ENCODE results near the gene ATP5PF. TPM values are rescaled to one million over a fixed set of nuclear protein-coding genes. Genes with fewer than 3 reads are reported as not detected.
A peak's percentile ranks its signal among the peaks of the same experiment; 100 is the strongest.

The ATP5PF gene
- total and polyA plus RNA-seq, 2 experiments from 2014 or later: 127 to 751 TPM

- Histone ChIP-seq H3K4me1 (ENCODE audit: insufficient read depth) (peaks cover 10% of the 10 kb centered on the region; the same call in 1 of the 2 replicates), H3K9me2 (ENCODE audit: insufficient read depth) (no peaks in the 10 kb centered on the region), H3K4me3 (peak overlapping the region; percentile 97), H3K4me2 (peak overlapping the region; percentile 79), H3K36me3 (ENCODE audit: insufficient read depth) (no peaks in the 10 kb centered on the region), H3K27me3 (ENCODE audit: insufficient read depth) (no peaks in the 10 kb centered on the region), H3K79me2 (replicated peaks; ENCODE audit: insufficient read depth) (peaks cover 87% of the 10 kb centered on the region), H3K27ac (ENCODE audit: low read depth) (peak overlapping the region; percentile 100), H3F3A (replicated peaks; ENCODE audit: low read depth) (no peaks in the 10 kb centered on the region), H4K20me1 (replicated peaks; ENCODE audit: insufficient read depth) (peaks cover 6% of the 10 kb centered on the region; the same call in 1 of the 2 replicates), H2AFZ (peak overlapping the region; percentile 83; the same call in 1 of the 2 replicates)
- H3K27ac Mint-ChIP-seq: peak overlapping the region; percentile 97
- H3K27me3 Mint-ChIP-seq (ENCODE audit: insufficient read depth, low read depth, poor library complexity): peaks cover 11% of the 10 kb centered on the region
- TF ChIP-seq EZH2phosphoT487 (IDR thresholded peaks at IDR 0.05; ENCODE audit: unreplicated experiment) (no peak), CTCF (conservative IDR thresholded peaks at IDR 0.05; ENCODE audit: low read depth in 2 of 2) (no peak), JUNB (IDR thresholded peaks at IDR 0.05; ENCODE audit: unreplicated experiment) (no peak)
- peaks cover 16% of the 10 kb centered on the region for H3K4me1 Mint-ChIP-seq
- no peaks in the 10 kb centered on the region; the same call in 2 of the 3 replicates for H3K36me3 Mint-ChIP-seq (ENCODE audit: low read depth)
- ATAC-seq (peak; percentile 43), DNase-seq (ENCODE audit: low spot score) (peak; percentile 81)
- H3K9me3 Mint-ChIP-seq: no peaks in the 10 kb centered on the region; the same call in 2 of the 3 replicates
- peak overlapping the region; percentile 98 for H3K4me3 Mint-ChIP-seq
Observed at GRCh38 chr21:25735646-25736597, 1.2 kb upstream of the ATP5PF start.

- peaks cover 11% of the 10 kb centered on the region for H3K27me3 Mint-ChIP-seq (ENCODE audit: insufficient read depth, low read depth, poor library complexity)
- H3K4me1 Mint-ChIP-seq: peaks cover 16% of the 10 kb centered on the region
- peaks cover 7% of the 10 kb centered on the region; the same call in 2 of the 3 replicates for H3K36me3 Mint-ChIP-seq (ENCODE audit: low read depth)
- Histone ChIP-seq H3K9me2 (ENCODE audit: insufficient read depth) (no peaks in the 10 kb centered on the region), H3F3A (replicated peaks; ENCODE audit: low read depth) (no peaks in the 10 kb centered on the region), H3K4me2 (peak overlapping the region; percentile 96), H2AFZ (no peak overlapping the region; the same call in 1 of the 2 replicates), H4K20me1 (replicated peaks; ENCODE audit: insufficient read depth) (peaks cover 6% of the 10 kb centered on the region; the same call in 1 of the 2 replicates), H3K79me2 (replicated peaks; ENCODE audit: insufficient read depth) (peaks cover 87% of the 10 kb centered on the region), H3K27ac (ENCODE audit: low read depth) (peak overlapping the region; percentile 78; the same call in 1 of the 2 replicates), H3K4me1 (ENCODE audit: insufficient read depth) (peaks cover 10% of the 10 kb centered on the region; the same call in 1 of the 2 replicates), H3K27me3 (ENCODE audit: insufficient read depth) (no peaks in the 10 kb centered on the region), H3K4me3 (peak overlapping the region; percentile 97), H3K36me3 (ENCODE audit: insufficient read depth) (peaks cover 2% of the 10 kb centered on the region; the same call in 1 of the 2 replicates)
- ATAC-seq: no peak
- TF ChIP-seq POLR2AphosphoS5 (IDR thresholded peaks at IDR 0.05; ENCODE audit: low read depth): peak; percentile 89
- no peak for TF ChIP-seq REST (IDR thresholded peaks at IDR 0.05; ENCODE audit: unreplicated experiment)
- DNase-seq (ENCODE audit: low spot score): no peak
- H3K9me3 Mint-ChIP-seq: no peaks in the 10 kb centered on the region; the same call in 2 of the 3 replicates
- H3K4me3 Mint-ChIP-seq: peak overlapping the region; percentile 98
- H3K27ac Mint-ChIP-seq: peak overlapping the region; percentile 100
Observed at GRCh38 chr21:25734654-25734903, 125 bp downstream of the ATP5PF start.
